ENCODE measurements around the gene CUL2.
A peak's percentile ranks its signal among the peaks of the same experiment; 100 is the strongest.
"Not testable (repeated sequence)": the region's sequence is repeated elsewhere in the genome, so short reads cannot be mapped to it uniquely, and the experiment has no call there.

Gene CUL2

GRCh38 chr10:35124540-35124939 is 34.4 kb upstream of the CUL2 start:
- no CpG with 5 or more reads among the region's 6 CpGs for WGBS (ENCODE audit: insufficient coverage, insufficient read length)
- H3K4me1 ChIP-seq (ENCODE audit: control insufficient read depth, insufficient read depth, low read length): no peaks in the 10 kb centered on the region
- no peaks in the 10 kb centered on the region for H3K9me3 ChIP-seq (ENCODE audit: control insufficient read depth, insufficient read depth, low read length)
- H3K27me3 ChIP-seq (ENCODE audit: control insufficient read depth, insufficient read depth, low read length): no peaks in the 10 kb centered on the region
- no peak for DNase-seq (ENCODE audit: low read depth, low spot score)
- no peaks in the 10 kb centered on the region for H3K36me3 ChIP-seq (ENCODE audit: control insufficient read depth, insufficient read depth, low read length)
- H3K27ac ChIP-seq (ENCODE audit: low read length): no peak overlapping the region
- no peak overlapping the region for H3K4me3 ChIP-seq (ENCODE audit: low read length)

GRCh38 chr10:35119378-35119777 is 29.2 kb upstream of the CUL2 start:
- Histone ChIP-seq H3K36me3 (ENCODE audit: control insufficient read depth, insufficient read depth, low read length) (no peaks in the 10 kb centered on the region), H3K9me3 (ENCODE audit: control insufficient read depth, insufficient read depth, low read length) (no peaks in the 10 kb centered on the region), H3K4me3 (ENCODE audit: low read length) (no peak overlapping the region), H3K27me3 (ENCODE audit: control insufficient read depth, insufficient read depth, low read length) (no peaks in the 10 kb centered on the region), H3K27ac (ENCODE audit: low read length) (no peak overlapping the region), H3K4me1 (ENCODE audit: control insufficient read depth, insufficient read depth, low read length) (no peaks in the 10 kb centered on the region)
- no CpG with 5 or more reads among the region's 1 CpG for WGBS (ENCODE audit: insufficient coverage, insufficient read length)
- no peak for DNase-seq (ENCODE audit: low read depth, low spot score)

GRCh38 chr10:35112571-35112970 is 22.4 kb upstream of the CUL2 start:
- no peaks in the 10 kb centered on the region for H3K4me1 ChIP-seq (ENCODE audit: control insufficient read depth, insufficient read depth, low read length)
- no peaks in the 10 kb centered on the region for H3K9me3 ChIP-seq (ENCODE audit: control insufficient read depth, insufficient read depth, low read length)
- H3K27ac ChIP-seq (ENCODE audit: low read length): no peak overlapping the region
- H3K36me3 ChIP-seq (ENCODE audit: control insufficient read depth, insufficient read depth, low read length): no peaks in the 10 kb centered on the region
- no peak overlapping the region for H3K4me3 ChIP-seq (ENCODE audit: low read length)
- WGBS (ENCODE audit: insufficient coverage, insufficient read length): no CpG with 5 or more reads among the region's 4 CpGs
- no peak for DNase-seq (ENCODE audit: low read depth, low spot score)
- H3K27me3 ChIP-seq (ENCODE audit: control insufficient read depth, insufficient read depth, low read length): no peaks in the 10 kb centered on the region

- no peak for DNase-seq (ENCODE audit: low read depth, low spot score)
- no CpG with 5 or more reads among the region's 7 CpGs for WGBS (ENCODE audit: insufficient coverage, insufficient read length)
- no peak overlapping the region for H3K27ac ChIP-seq (ENCODE audit: low read length)
- no peaks in the 10 kb centered on the region for H3K4me1 ChIP-seq (ENCODE audit: control insufficient read depth, insufficient read depth, low read length)
- no peaks in the 10 kb centered on the region for H3K36me3 ChIP-seq (ENCODE audit: control insufficient read depth, insufficient read depth, low read length)
- no peaks in the 10 kb centered on the region for H3K9me3 ChIP-seq (ENCODE audit: control insufficient read depth, insufficient read depth, low read length)
- no peaks in the 10 kb centered on the region for H3K27me3 ChIP-seq (ENCODE audit: control insufficient read depth, insufficient read depth, low read length)
- H3K4me3 ChIP-seq (ENCODE audit: low read length): no peak overlapping the region
Measured at GRCh38 chr10:35103882-35104281, 13.7 kb upstream of the CUL2 start.

GRCh38 chr10:35097510-35097909 is 7.4 kb upstream of the CUL2 start:
- WGBS (ENCODE audit: insufficient coverage, insufficient read length): no CpG with 5 or more reads among the region's 1 CpG
- no peak overlapping the region for H3K4me3 ChIP-seq (ENCODE audit: low read length)
- H3K27me3 ChIP-seq (ENCODE audit: control insufficient read depth, insufficient read depth, low read length): no peaks in the 10 kb centered on the region
- no peak for DNase-seq (ENCODE audit: low read depth, low spot score)
- H3K4me1 ChIP-seq (ENCODE audit: control insufficient read depth, insufficient read depth, low read length): no peaks in the 10 kb centered on the region
- no peaks in the 10 kb centered on the region for H3K9me3 ChIP-seq (ENCODE audit: control insufficient read depth, insufficient read depth, low read length)
- no peak overlapping the region for H3K27ac ChIP-seq (ENCODE audit: low read length)
- no peaks in the 10 kb centered on the region for H3K36me3 ChIP-seq (ENCODE audit: control insufficient read depth, insufficient read depth, low read length)

- Histone ChIP-seq H3K9me3 (ENCODE audit: control insufficient read depth, insufficient read depth, low read length) (no peaks in the 10 kb centered on the region), H3K4me3 (ENCODE audit: low read length) (no peak overlapping the region), H3K27ac (ENCODE audit: low read length) (no peak overlapping the region), H3K36me3 (ENCODE audit: control insufficient read depth, insufficient read depth, low read length) (no peaks in the 10 kb centered on the region), H3K27me3 (ENCODE audit: control insufficient read depth, insufficient read depth, low read length) (no peaks in the 10 kb centered on the region), H3K4me1 (ENCODE audit: control insufficient read depth, insufficient read depth, low read length) (no peaks in the 10 kb centered on the region)
- no peak for DNase-seq (ENCODE audit: low read depth, low spot score)
- WGBS (ENCODE audit: insufficient coverage, insufficient read length): no CpG with 5 or more reads among the region's 2 CpGs
Measured at GRCh38 chr10:35096312-35096711, 6.2 kb upstream of the CUL2 start.

GRCh38 chr10:35092851-35093250 is 2.7 kb upstream of the CUL2 start:
- Histone ChIP-seq H3K9me3 (ENCODE audit: control insufficient read depth, insufficient read depth, low read length) (no peaks in the 10 kb centered on the region), H3K27ac (ENCODE audit: low read length) (no peak overlapping the region), H3K4me3 (ENCODE audit: low read length) (no peak overlapping the region), H3K4me1 (ENCODE audit: control insufficient read depth, insufficient read depth, low read length) (no peaks in the 10 kb centered on the region), H3K27me3 (ENCODE audit: control insufficient read depth, insufficient read depth, low read length) (no peaks in the 10 kb centered on the region), H3K36me3 (ENCODE audit: control insufficient read depth, insufficient read depth, low read length) (no peaks in the 10 kb centered on the region)
- no peak for DNase-seq (ENCODE audit: low read depth, low spot score)
- no CpG with 5 or more reads among the region's 1 CpG for WGBS (ENCODE audit: insufficient coverage, insufficient read length)

- H3K27me3 ChIP-seq (ENCODE audit: control insufficient read depth, insufficient read depth, low read length): no peaks in the 10 kb centered on the region
- no peaks in the 10 kb centered on the region for H3K36me3 ChIP-seq (ENCODE audit: control insufficient read depth, insufficient read depth, low read length)
- H3K9me3 ChIP-seq (ENCODE audit: control insufficient read depth, insufficient read depth, low read length): no peaks in the 10 kb centered on the region
- no CpG with 5 or more reads among the region's 11 CpGs for WGBS (ENCODE audit: insufficient coverage, insufficient read length)
- DNase-seq (ENCODE audit: low read depth, low spot score): no peak
- H3K27ac ChIP-seq (ENCODE audit: low read length): no peak overlapping the region
- no peaks in the 10 kb centered on the region for H3K4me1 ChIP-seq (ENCODE audit: control insufficient read depth, insufficient read depth, low read length)
- no peak overlapping the region for H3K4me3 ChIP-seq (ENCODE audit: low read length)
Measured at GRCh38 chr10:35091994-35092790, 2.1 kb upstream of the CUL2 start.

- no peak for DNase-seq (ENCODE audit: low read depth, low spot score)
- Histone ChIP-seq H3K9me3 (ENCODE audit: control insufficient read depth, insufficient read depth, low read length) (no peaks in the 10 kb centered on the region), H3K4me1 (ENCODE audit: control insufficient read depth, insufficient read depth, low read length) (no peaks in the 10 kb centered on the region), H3K4me3 (ENCODE audit: low read length) (peak overlapping the region; percentile 83), H3K36me3 (ENCODE audit: control insufficient read depth, insufficient read depth, low read length) (no peaks in the 10 kb centered on the region), H3K27me3 (ENCODE audit: control insufficient read depth, insufficient read depth, low read length) (no peaks in the 10 kb centered on the region), H3K27ac (ENCODE audit: low read length) (no peak overlapping the region)
- no CpG with 5 or more reads among the region's 27 CpGs for WGBS (ENCODE audit: insufficient coverage, insufficient read length)
Measured at GRCh38 chr10:35089611-35090161, 455 bp downstream of the CUL2 start.

GRCh38 chr10:35083242-35083641 is 6.9 kb downstream of the CUL2 start:
- Histone ChIP-seq H3K27me3 (ENCODE audit: control insufficient read depth, insufficient read depth, low read length) (no peaks in the 10 kb centered on the region), H3K9me3 (ENCODE audit: control insufficient read depth, insufficient read depth, low read length) (no peaks in the 10 kb centered on the region), H3K36me3 (ENCODE audit: control insufficient read depth, insufficient read depth, low read length) (no peaks in the 10 kb centered on the region), H3K4me1 (ENCODE audit: control insufficient read depth, insufficient read depth, low read length) (no peaks in the 10 kb centered on the region), H3K4me3 (ENCODE audit: low read length) (no peak overlapping the region), H3K27ac (ENCODE audit: low read length) (no peak overlapping the region)
- no CpG with 5 or more reads among the region's 1 CpG for WGBS (ENCODE audit: insufficient coverage, insufficient read length)
- no peak for DNase-seq (ENCODE audit: low read depth, low spot score)

GRCh38 chr10:35080261-35080660 is 9.9 kb downstream of the CUL2 start:
- not testable (repeated sequence) for H3K4me3 ChIP-seq (ENCODE audit: low read length); DNase-seq (ENCODE audit: low read depth, low spot score); H3K36me3 ChIP-seq (ENCODE audit: control insufficient read depth, insufficient read depth, low read length); H3K27me3 ChIP-seq (ENCODE audit: control insufficient read depth, insufficient read depth, low read length); H3K27ac ChIP-seq (ENCODE audit: low read length); H3K9me3 ChIP-seq (ENCODE audit: control insufficient read depth, insufficient read depth, low read length); H3K4me1 ChIP-seq (ENCODE audit: control insufficient read depth, insufficient read depth, low read length)
- no CpG with 5 or more reads among the region's 1 CpG for WGBS (ENCODE audit: insufficient coverage, insufficient read length)

All from iPS DF 6.9 (cell line).